ENCODE data around the gene PPP1R1A.
A peak's percentile ranks its signal among the peaks of the same experiment; 100 is the strongest.

Gene PPP1R1A

DNA sequence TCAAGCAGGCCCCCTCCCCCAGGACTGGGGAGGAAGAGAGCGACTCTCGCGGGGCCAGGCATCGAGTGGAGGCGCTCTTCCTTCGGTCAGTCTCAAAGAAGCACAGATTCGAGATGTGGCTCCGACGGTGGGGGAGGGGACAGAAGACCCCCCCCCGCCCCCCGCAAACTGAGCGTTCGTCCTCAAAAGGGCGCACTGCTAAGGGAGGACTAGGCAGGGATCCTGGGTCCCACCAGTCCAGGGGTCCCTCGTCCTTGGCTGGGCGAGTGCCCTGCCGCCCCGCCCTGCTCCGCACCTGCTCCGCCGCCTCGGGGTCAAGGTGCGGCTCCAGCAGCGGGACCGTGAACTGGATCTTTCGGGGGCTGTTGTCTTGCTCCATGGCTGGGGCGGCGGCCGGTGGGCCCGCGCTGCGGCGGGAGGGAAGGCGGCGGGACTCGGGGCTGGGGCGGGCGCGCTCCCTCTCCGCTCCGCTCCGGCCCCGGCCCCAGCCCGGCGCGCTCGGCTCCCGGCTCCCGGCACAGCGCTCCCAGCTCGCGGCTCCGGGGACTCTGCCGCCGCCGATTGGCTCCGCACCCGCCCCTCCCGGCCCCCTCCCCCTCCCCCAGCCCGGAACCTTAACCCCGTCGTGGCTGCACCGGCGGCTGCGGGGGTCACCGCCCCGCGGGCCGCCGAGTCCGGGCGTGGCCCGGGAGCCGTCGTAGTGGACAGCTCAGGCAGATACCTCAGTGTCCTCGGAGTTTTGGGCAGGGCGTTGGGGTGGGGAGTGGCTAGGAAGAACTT, at the start of gene PPP1R1A:
PPP1R1A (minus strand) TSS at position 550 of the 780 bp plus-strand sequence; CDS start at position 379, 171 bp downstream.
- TF ChIP-seq, protein P1, sequence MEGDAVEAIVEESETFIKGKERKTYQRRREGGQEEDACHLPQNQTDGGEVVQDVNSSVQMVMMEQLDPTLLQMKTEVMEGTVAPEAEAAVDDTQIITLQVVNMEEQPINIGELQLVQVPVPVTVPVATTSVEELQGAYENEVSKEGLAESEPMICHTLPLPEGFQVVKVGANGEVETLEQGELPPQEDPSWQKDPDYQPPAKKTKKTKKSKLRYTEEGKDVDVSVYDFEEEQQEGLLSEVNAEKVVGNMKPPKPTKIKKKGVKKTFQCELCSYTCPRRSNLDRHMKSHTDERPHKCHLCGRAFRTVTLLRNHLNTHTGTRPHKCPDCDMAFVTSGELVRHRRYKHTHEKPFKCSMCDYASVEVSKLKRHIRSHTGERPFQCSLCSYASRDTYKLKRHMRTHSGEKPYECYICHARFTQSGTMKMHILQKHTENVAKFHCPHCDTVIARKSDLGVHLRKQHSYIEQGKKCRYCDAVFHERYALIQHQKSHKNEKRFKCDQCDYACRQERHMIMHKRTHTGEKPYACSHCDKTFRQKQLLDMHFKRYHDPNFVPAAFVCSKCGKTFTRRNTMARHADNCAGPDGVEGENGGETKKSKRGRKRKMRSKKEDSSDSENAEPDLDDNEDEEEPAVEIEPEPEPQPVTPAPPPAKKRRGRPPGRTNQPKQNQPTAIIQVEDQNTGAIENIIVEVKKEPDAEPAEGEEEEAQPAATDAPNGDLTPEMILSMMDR (IDR thresholded peaks at IDR 0.05; ENCODE audit: low read depth, low read length): no peak
- TF ChIP-seq MYC (IDR thresholded peaks at IDR 0.05; ENCODE audit: low read depth, low read length) (no peak), MAX (IDR thresholded peaks at IDR 0.05; ENCODE audit: low read depth, low read length) (no peak), POLR2A (IDR thresholded peaks at IDR 0.05; ENCODE audit: extremely low read depth, insufficient read length) (no peak)
- DNase-seq (ENCODE audit: low read depth): no peak
- H3K4me3 ChIP-seq (ENCODE audit: low read depth, low read length): no peak within 1 kb of the TSS

DNA sequence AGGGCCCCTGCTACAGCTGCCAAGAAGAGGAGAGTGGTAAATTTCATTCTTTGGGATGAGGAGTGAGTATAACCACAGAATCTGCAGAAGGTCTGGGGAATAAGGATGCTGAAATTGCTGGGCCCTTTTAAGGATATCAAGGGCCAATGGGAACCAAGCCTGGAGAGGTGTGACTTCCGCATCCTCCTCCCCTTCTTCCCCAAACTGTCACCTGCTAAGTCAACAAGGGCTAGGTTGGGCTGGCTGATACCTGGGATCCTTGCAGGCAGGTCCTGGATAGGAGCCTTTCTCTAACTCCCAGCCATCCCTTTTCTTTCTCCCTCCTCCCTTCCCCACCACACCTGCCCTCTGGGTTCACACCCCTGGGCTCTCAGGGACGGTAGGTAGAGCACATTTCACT, 46.3 kb upstream of the PPP1R1A start, which contains the start of gene LACRT:
LACRT (minus strand) TSS at position 101 of the 400 bp plus-strand sequence; CDS start at position 47, 54 bp downstream.
- H3K4me3 ChIP-seq (ENCODE audit: low read depth, low read length): no peak within 1 kb of the TSS
- TF ChIP-seq MYC (IDR thresholded peaks at IDR 0.05; ENCODE audit: low read depth, low read length) (no peak), MAX (IDR thresholded peaks at IDR 0.05; ENCODE audit: low read depth, low read length) (no peak), POLR2A (IDR thresholded peaks at IDR 0.05; ENCODE audit: extremely low read depth, insufficient read length) (no peak)
- TF ChIP-seq, protein P1 (IDR thresholded peaks at IDR 0.05; ENCODE audit: low read depth, low read length): no peak
- no peak for DNase-seq (ENCODE audit: low read depth)

GRCh38 chr12:54631988-54632728, 43.7 kb upstream of the PPP1R1A start:
- no peak for DNase-seq (ENCODE audit: low read depth)
- no peak overlapping the region for H3K4me3 ChIP-seq (ENCODE audit: low read depth, low read length)
- TF ChIP-seq, protein P1 (IDR thresholded peaks at IDR 0.05; ENCODE audit: low read depth, low read length): peak; percentile 41
- TF ChIP-seq POLR2A (IDR thresholded peaks at IDR 0.05; ENCODE audit: extremely low read depth, insufficient read length) (no peak), MAX (IDR thresholded peaks at IDR 0.05; ENCODE audit: low read depth, low read length) (no peak)

DNA sequence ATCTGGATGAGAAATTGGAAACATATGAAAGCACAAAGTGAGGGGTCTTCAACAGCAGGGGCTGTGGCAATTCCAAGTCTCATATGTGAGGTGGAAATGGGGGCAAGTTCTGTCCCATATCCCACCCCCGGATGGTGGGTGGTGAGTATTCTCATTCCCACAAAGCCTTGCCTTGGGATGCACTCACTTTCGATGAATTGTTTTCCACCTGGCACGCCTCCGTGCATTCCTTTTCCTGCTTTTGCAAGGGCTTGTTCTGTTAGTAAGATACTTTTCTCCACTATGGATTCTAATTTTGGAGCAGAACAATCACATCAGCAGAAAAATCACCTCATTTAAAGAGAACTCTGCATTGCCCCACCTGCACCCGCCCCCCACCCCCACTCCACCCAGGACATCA, 43.1 kb upstream of the PPP1R1A start:
- TF ChIP-seq MYC (IDR thresholded peaks at IDR 0.05; ENCODE audit: low read depth, low read length) (no peak), POLR2A (IDR thresholded peaks at IDR 0.05; ENCODE audit: extremely low read depth, insufficient read length) (no peak), MAX (IDR thresholded peaks at IDR 0.05; ENCODE audit: low read depth, low read length) (no peak)
- TF ChIP-seq, protein P1 (IDR thresholded peaks at IDR 0.05; ENCODE audit: low read depth, low read length): no peak
- H3K4me3 ChIP-seq (ENCODE audit: low read depth, low read length): no peak overlapping the region
- no peak for DNase-seq (ENCODE audit: low read depth)

- no peak overlapping the region for H3K4me3 ChIP-seq (ENCODE audit: low read depth, low read length)
- TF ChIP-seq POLR2A (IDR thresholded peaks at IDR 0.05; ENCODE audit: extremely low read depth, insufficient read length) (no peak), MAX (IDR thresholded peaks at IDR 0.05; ENCODE audit: low read depth, low read length) (no peak), MYC (IDR thresholded peaks at IDR 0.05; ENCODE audit: low read depth, low read length) (no peak)
- TF ChIP-seq, protein P1 (IDR thresholded peaks at IDR 0.05; ENCODE audit: low read depth, low read length): no peak
- no peak for DNase-seq (ENCODE audit: low read depth)
These were observed 41.5 kb upstream of the PPP1R1A start for GRCh38 chr12:54629925-54630324.
